ENCODE results near the gene LHFPL3. TPM values are rescaled to one million over a fixed set of nuclear protein-coding genes. Genes with fewer than 3 reads are reported as not detected.

The LHFPL3 gene
- total RNA-seq, 1 donor from 2014 or later = not detected

DNA sequence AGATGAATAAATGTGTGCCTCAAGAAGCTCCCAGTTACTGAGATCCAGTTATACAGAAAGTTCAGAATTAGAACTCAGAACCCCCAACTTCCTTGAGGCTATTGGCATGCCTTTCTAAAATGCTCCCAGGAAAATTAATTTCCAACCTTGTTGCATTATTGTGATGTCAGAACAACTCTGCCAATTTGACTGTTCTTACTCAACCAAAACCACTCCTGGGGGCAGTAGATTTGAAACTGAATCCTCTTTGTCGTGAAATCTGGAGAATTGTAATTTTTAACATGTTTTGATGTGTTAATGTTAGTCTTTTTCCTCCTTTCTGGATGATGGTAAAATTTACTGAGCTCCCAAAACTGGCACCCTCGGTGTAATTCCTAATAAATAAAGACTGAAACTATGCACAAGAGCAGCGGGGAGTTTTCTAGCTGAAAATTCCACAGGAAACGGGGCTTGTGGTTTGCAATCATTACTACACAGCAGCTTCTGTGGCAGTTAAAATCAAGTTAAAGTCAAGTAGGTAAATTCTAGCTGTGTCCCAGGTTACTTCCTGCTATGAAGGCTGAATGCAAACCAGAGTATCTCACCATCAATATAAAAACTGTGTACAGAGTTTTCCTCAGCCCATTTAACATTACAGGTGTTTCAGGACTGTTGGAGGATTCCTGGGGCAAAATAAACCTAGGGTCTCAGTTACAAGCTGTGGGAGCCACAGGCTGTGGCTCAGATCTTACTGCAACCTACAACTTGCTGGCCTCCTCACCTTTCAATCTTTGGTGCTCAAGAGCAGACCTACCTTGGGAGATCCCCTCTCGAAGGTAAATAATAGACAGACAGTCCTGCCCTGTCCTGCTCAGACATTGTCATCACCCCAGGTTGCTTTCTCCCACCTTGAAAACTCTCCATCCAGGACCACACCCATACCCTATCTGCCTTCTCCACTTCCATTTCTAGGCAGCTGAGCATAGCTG, 529.3 kb downstream of the LHFPL3 start:
- H3K4me3 ChIP-seq (ENCODE audit: low read length in 3 of 3) = no peak overlapping the region
- H3K9ac ChIP-seq (ENCODE audit: low read depth in 1 of 3, low read length in 3 of 3) = no peak overlapping the region
- H3K36me3 ChIP-seq (ENCODE audit: control insufficient read depth in 3 of 3, insufficient read depth in 3 of 3, low read length in 3 of 3) = no peaks in the 10 kb centered on the region
- no peak overlapping the region for H3K27ac ChIP-seq (ENCODE audit: low read depth, low read length)
- peaks cover 0 to 10% (median 6%) of the 10 kb centered on the region in 3 donors for H3K27me3 ChIP-seq (ENCODE audit: control insufficient read depth in 3 of 3, insufficient read depth in 3 of 3, low read length in 3 of 3)
- no peaks in the 10 kb centered on the region for H3K4me1 ChIP-seq (ENCODE audit: control insufficient read depth in 3 of 3, insufficient read depth in 3 of 3, low read length in 3 of 3)
- no peaks in the 10 kb centered on the region for H3K9me3 ChIP-seq (ENCODE audit: control insufficient read depth in 3 of 3, low read length in 3 of 3)

DNA sequence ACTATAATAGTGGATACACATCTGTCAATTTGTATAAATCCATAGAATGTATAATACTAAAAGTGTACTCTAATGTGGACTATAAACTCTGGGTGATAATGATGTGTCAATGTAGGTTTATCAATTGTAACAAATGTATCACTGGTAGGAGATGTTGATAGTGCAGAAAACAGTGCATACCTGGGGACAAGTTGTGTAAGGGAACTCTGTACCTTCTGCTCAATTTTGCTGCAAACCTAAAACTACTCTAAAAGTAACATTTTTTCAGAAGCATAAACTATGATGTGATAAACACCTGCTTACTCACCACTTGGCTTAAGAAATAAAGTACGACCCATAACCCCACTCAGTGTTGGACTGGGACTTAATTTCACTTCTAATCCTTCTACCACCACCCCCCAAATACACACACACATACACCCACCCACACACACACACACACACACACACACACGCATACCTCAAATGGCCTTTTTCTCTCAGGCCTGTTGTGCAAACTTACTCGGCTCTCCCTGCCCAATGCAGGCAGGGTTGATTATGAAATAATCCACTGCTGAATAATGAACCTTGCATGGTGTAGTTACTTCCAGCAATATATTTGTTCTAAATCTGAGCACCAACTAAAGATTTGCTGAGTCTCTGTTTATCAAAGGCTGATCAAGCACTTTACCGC, 531.5 kb downstream of the LHFPL3 start:
- Histone ChIP-seq H3K4me3 (ENCODE audit: low read length in 3 of 3) (no peak overlapping the region), H3K36me3 (ENCODE audit: control insufficient read depth in 3 of 3, insufficient read depth in 3 of 3, low read length in 3 of 3) (no peaks in the 10 kb centered on the region), H3K4me1 (ENCODE audit: control insufficient read depth in 3 of 3, insufficient read depth in 3 of 3, low read length in 3 of 3) (no peaks in the 10 kb centered on the region), H3K27ac (ENCODE audit: low read depth, low read length) (no peak overlapping the region), H3K9ac (ENCODE audit: low read depth in 1 of 3, low read length in 3 of 3) (no peak overlapping the region), H3K9me3 (ENCODE audit: control insufficient read depth in 3 of 3, low read length in 3 of 3) (no peaks in the 10 kb centered on the region), H3K27me3 (ENCODE audit: control insufficient read depth in 3 of 3, insufficient read depth in 3 of 3, low read length in 3 of 3) (peaks cover 0 to 17% (median 13%) of the 10 kb centered on the region in 3 donors)

DNA sequence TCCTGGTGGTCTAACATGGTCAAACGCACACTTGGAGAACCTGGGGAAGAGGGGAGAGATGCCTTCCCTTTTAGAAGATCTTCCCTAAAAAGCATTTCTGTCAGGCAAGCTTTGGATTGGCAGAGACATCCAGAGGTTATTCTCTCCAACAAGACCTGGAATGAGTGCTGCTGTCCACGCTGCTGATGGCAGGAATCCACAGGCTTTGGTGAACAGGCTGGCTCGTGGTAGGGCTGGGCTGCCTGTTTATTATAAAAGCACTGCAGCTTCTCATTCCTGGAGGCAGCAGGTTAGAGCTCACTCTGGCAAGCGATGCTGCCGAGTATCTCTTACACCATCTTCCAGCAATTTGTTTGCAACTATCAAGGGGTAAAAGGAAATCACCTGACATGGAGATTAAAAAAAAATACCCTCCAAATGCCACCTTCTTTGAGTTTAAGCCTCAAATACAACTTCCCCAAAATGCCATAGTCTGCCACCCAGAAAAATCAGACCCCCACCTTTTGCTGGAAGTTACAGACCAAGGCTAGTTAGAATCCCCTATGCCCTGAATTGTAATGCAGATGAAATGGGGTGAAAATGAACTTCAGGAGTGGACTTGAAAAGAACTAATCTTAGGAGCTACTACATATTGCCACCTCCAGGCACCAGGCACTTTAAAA, 533.5 kb downstream of the LHFPL3 start:
- Histone ChIP-seq H3K9ac (ENCODE audit: low read depth in 1 of 3, low read length in 3 of 3) (no peak overlapping the region), H3K27ac (ENCODE audit: low read depth, low read length) (no peak overlapping the region), H3K4me1 (ENCODE audit: control insufficient read depth in 3 of 3, insufficient read depth in 3 of 3, low read length in 3 of 3) (no peaks in the 10 kb centered on the region), H3K4me3 (ENCODE audit: low read length in 3 of 3) (no peak overlapping the region), H3K36me3 (ENCODE audit: control insufficient read depth in 3 of 3, insufficient read depth in 3 of 3, low read length in 3 of 3) (no peaks in the 10 kb centered on the region), H3K9me3 (ENCODE audit: control insufficient read depth in 3 of 3, low read length in 3 of 3) (no peaks in the 10 kb centered on the region), H3K27me3 (ENCODE audit: control insufficient read depth in 3 of 3, insufficient read depth in 3 of 3, low read length in 3 of 3) (peaks cover 0 to 17% (median 13%) of the 10 kb centered on the region in 3 donors)

DNA sequence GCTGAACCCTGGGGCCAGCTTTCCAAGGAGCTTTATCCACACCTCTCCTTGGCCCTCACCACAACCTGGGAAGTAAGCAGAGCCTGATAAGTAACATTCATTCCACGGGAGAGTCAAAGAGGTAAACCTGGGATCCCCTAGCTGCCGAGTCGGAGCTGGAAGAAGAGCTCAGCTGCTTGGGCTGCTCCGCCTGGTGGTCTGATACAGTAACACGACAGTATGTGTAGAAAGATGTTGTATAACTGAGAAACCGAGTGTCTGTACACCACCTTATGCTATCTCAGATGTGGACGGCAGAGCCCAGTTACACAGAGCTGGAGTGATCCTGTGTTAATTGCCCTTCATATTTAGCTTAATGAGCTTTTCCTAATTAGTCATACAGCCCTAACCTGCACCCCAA, 534.3 kb downstream of the LHFPL3 start:
- Histone ChIP-seq H3K27me3 (ENCODE audit: control insufficient read depth in 3 of 3, insufficient read depth in 3 of 3, low read length in 3 of 3) (peaks cover 0 to 17% (median 11%) of the 10 kb centered on the region in 3 donors), H3K4me3 (ENCODE audit: low read length in 3 of 3) (no peak overlapping the region), H3K36me3 (ENCODE audit: control insufficient read depth in 3 of 3, insufficient read depth in 3 of 3, low read length in 3 of 3) (no peaks in the 10 kb centered on the region), H3K9me3 (ENCODE audit: control insufficient read depth in 3 of 3, low read length in 3 of 3) (no peaks in the 10 kb centered on the region), H3K27ac (ENCODE audit: low read depth, low read length) (no peak overlapping the region), H3K9ac (ENCODE audit: low read depth in 1 of 3, low read length in 3 of 3) (no peak overlapping the region), H3K4me1 (ENCODE audit: control insufficient read depth in 3 of 3, insufficient read depth in 3 of 3, low read length in 3 of 3) (no peaks in the 10 kb centered on the region)

DNA sequence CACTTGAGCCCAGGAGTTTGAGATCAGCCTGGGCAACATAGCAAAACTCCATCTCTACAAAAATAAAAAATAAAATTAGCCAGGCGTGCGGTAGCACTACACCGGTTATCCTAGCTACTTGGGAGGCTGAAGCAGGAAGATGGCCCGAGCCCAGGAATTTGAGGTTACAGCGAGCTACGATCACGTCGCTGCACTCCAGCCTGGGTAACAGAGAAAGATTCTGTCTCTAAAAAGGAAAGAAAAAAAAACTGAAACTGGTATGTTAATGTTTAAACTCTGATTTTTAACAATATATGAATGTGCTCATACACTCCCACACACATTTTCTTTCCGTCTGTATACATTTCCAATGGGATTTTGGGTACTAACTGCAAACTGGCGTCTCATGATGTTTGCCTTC, 545.0 kb downstream of the LHFPL3 start:
- Histone ChIP-seq H3K27me3 (ENCODE audit: control insufficient read depth in 3 of 3, insufficient read depth in 3 of 3, low read length in 3 of 3) (no peaks in the 10 kb centered on the region), H3K9me3 (ENCODE audit: control insufficient read depth in 3 of 3, low read length in 3 of 3) (no peaks in the 10 kb centered on the region), H3K4me3 (ENCODE audit: low read length in 3 of 3) (no peak overlapping the region), H3K27ac (ENCODE audit: low read depth, low read length) (no peak overlapping the region), H3K36me3 (ENCODE audit: control insufficient read depth in 3 of 3, insufficient read depth in 3 of 3, low read length in 3 of 3) (no peaks in the 10 kb centered on the region), H3K4me1 (ENCODE audit: control insufficient read depth in 3 of 3, insufficient read depth in 3 of 3, low read length in 3 of 3) (no peaks in the 10 kb centered on the region), H3K9ac (ENCODE audit: low read depth in 1 of 3, low read length in 3 of 3) (no peak overlapping the region)

DNA sequence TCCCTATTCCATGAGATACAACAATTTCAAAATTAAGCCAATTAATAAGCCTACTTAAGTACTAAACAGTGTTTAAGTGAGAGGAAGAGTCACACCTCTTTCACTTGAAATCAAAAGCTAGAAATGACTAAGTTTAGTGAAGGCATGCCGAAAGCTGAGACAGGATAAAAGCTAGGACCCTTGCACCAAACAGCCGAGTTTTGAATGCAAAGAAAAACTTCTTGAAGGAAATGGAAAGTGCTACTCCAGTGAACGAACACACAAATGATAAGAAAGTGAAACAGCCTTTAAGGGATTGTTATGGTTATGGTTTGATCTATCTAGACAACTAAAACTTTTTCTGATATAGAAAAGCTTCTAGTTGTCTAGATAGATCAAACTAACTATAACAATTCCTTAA, 550.2 kb downstream of the LHFPL3 start:
- H3K36me3 ChIP-seq (ENCODE audit: control insufficient read depth in 3 of 3, insufficient read depth in 3 of 3, low read length in 3 of 3) = no peaks in the 10 kb centered on the region
- no peaks in the 10 kb centered on the region for H3K27me3 ChIP-seq (ENCODE audit: control insufficient read depth in 3 of 3, insufficient read depth in 3 of 3, low read length in 3 of 3)
- no peak overlapping the region for H3K9ac ChIP-seq (ENCODE audit: low read depth in 1 of 3, low read length in 3 of 3)
- H3K27ac ChIP-seq (ENCODE audit: low read depth, low read length) = no peak overlapping the region
- peaks cover 3 to 5% (median 4%) of the 10 kb centered on the region in 3 donors for H3K4me1 ChIP-seq (ENCODE audit: control insufficient read depth in 3 of 3, insufficient read depth in 3 of 3, low read length in 3 of 3)
- H3K4me3 ChIP-seq (ENCODE audit: low read length in 3 of 3) = no peak overlapping the region
- no peaks in the 10 kb centered on the region for H3K9me3 ChIP-seq (ENCODE audit: control insufficient read depth in 3 of 3, low read length in 3 of 3)

DNA sequence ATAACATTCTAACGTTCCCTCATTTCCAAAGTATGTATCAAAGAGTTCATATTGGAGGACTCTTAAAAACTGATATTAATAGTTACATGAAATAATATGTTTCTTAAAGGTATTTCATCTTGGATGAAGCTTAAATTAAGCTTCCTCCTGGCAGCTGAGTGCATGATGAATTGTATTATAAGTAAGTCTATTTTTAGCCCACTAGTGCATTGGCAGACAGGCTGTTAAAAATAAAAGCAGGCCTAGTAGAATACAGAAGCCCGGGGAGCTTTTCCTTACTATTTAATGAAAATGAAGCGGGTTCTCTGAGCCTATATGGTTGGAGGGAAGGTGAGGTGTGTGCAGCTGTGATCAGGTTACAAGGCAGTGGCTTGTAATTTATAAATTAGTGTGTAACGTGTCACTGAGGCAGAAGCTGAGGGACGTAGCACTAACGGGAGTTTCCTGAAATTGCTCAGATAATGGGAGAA, 554.9 kb downstream of the LHFPL3 start:
- no peaks in the 10 kb centered on the region for H3K9me3 ChIP-seq (ENCODE audit: control insufficient read depth in 3 of 3, low read length in 3 of 3)
- H3K27me3 ChIP-seq (ENCODE audit: control insufficient read depth in 3 of 3, insufficient read depth in 3 of 3, low read length in 3 of 3) = no peaks in the 10 kb centered on the region
- H3K9ac ChIP-seq (ENCODE audit: low read depth in 1 of 3, low read length in 3 of 3) = peak overlapping the region; percentile 2 to 71 (median 68)
- H3K27ac ChIP-seq (ENCODE audit: low read depth, low read length) = peak overlapping the region; percentile 83
- H3K4me3 ChIP-seq (ENCODE audit: low read length in 3 of 3) = peak overlapping the region; percentile 53 to 62 (median 60)
- peaks cover 10 to 12% (median 10%) of the 10 kb centered on the region in 3 donors for H3K4me1 ChIP-seq (ENCODE audit: control insufficient read depth in 3 of 3, insufficient read depth in 3 of 3, low read length in 3 of 3)
- H3K36me3 ChIP-seq (ENCODE audit: control insufficient read depth in 3 of 3, insufficient read depth in 3 of 3, low read length in 3 of 3) = no peaks in the 10 kb centered on the region

DNA sequence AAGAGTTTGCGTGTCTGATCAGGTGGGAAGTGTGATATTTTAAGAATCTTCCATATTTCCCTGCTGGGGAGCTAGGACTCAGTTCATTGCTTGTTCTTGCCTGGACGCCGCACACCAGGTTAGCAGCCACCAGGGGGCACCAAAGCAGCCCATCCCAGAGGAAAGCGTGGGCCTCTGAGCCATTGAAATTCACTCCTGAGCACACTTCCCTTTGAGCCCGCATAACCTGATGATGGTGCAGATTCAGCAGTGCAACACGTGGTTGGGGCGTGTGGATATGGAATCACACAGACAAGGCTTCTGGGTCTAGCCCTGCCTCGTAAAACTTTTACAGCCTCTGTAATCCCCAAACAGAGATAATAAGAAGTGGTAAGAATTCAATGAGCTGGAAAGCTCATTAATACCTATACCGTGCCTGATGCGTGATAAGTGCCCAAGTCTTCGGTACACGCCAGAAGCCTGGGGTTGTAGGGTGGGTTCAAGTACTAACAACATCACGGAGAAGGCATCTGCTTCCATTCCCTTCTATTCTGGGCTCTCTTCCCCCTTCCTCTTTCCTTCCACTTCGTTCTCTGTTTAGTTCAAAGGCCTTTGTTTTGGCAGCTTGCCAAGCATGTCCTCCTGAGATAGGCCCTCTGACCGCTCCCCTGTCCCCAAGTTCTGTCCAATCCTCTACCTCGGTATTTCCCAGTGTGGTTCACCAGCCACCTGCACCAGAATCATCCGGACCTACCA, 555.5 kb downstream of the LHFPL3 start:
- H3K27ac ChIP-seq (ENCODE audit: low read depth, low read length) = peak overlapping the region; percentile 83
- H3K4me1 ChIP-seq (ENCODE audit: control insufficient read depth in 3 of 3, insufficient read depth in 3 of 3, low read length in 3 of 3) = peaks cover 10 to 12% (median 10%) of the 10 kb centered on the region in 3 donors
- no peaks in the 10 kb centered on the region for H3K27me3 ChIP-seq (ENCODE audit: control insufficient read depth in 3 of 3, insufficient read depth in 3 of 3, low read length in 3 of 3)
- H3K36me3 ChIP-seq (ENCODE audit: control insufficient read depth in 3 of 3, insufficient read depth in 3 of 3, low read length in 3 of 3) = no peaks in the 10 kb centered on the region
- H3K4me3 ChIP-seq (ENCODE audit: low read length in 3 of 3) = peak overlapping the region; percentile 53 to 62 (median 60)
- no peaks in the 10 kb centered on the region for H3K9me3 ChIP-seq (ENCODE audit: control insufficient read depth in 3 of 3, low read length in 3 of 3)
- peak overlapping the region; percentile 2 to 71 (median 68) for H3K9ac ChIP-seq (ENCODE audit: low read depth in 1 of 3, low read length in 3 of 3)

DNA sequence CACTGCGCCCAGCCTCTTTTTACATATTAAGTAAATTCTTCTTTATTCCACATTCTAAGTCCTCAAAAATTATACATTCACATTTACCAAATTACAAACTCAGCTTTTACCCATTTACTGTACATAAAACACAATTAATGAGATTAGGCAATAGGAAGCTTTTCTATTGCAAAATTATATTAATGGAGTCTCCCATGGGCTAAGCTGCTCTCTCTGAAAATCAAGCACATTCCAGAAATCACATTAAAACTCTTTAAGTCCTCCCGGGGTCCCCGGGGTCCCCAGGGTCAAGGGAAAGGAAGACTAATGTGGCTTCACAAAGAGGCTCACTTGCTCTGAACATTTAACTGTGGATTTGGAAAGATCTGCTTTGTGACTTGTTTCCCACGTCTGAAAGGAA, 558.2 kb downstream of the LHFPL3 start:
- Histone ChIP-seq H3K27me3 (ENCODE audit: control insufficient read depth in 3 of 3, insufficient read depth in 3 of 3, low read length in 3 of 3) (no peaks in the 10 kb centered on the region), H3K9me3 (ENCODE audit: control insufficient read depth in 3 of 3, low read length in 3 of 3) (no peaks in the 10 kb centered on the region), H3K9ac (ENCODE audit: low read depth in 1 of 3, low read length in 3 of 3) (no peak overlapping the region), H3K4me1 (ENCODE audit: control insufficient read depth in 3 of 3, insufficient read depth in 3 of 3, low read length in 3 of 3) (peaks cover 10 to 12% (median 10%) of the 10 kb centered on the region in 3 donors), H3K36me3 (ENCODE audit: control insufficient read depth in 3 of 3, insufficient read depth in 3 of 3, low read length in 3 of 3) (no peaks in the 10 kb centered on the region), H3K4me3 (ENCODE audit: low read length in 3 of 3) (no peak overlapping the region), H3K27ac (ENCODE audit: low read depth, low read length) (no peak overlapping the region)

All from skeletal muscle tissue (tissue), 4 donors.